HL-60 (cell line): ENCODE results near the gene CLN6.

Source experiments
- DNase-seq, 2 experiments: peaks; one replicate each; pipeline ENCODE4 v3.0.0-alpha.2; 2010 to 2020; ENCODE audit warnings: low read depth in 1 of 2, low spot score in 1 of 2
- H3K27ac ChIP-seq: fragments of 250-450 bp; sonication (Bioruptor Pico); replicated peaks from 2 replicates; pipeline ENCODE4 v1.5.1; 2020; ENCODE audit warnings: mild to moderate bottlenecking, moderate library complexity
- H3K27me3 ChIP-seq: fragments of 250-450 bp; sonication (Bioruptor Pico); 2 replicates; pipeline ENCODE4 v1.5.1; 2021; ENCODE audit warnings: mild to moderate bottlenecking, moderate library complexity; ENCODE audit not compliant: insufficient read depth, poor library complexity, severe bottlenecking
- H3K4me3 ChIP-seq: replicated peaks from 2 replicates; pipeline ENCODE4 v1.5.1; 2011; ENCODE audit warnings: mild to moderate bottlenecking, control low read depth, low read length; ENCODE audit not compliant: insufficient read depth
- CTCF ChIP-seq: IDR thresholded peaks from one replicate; pipeline ENCODE4 v1.5.1; 2011; ENCODE audit warnings: low read length, control low read depth, inconsistent platforms; ENCODE audit not compliant: insufficient read depth
- GABPA ChIP-seq: IDR thresholded peaks from 2 replicates; pipeline ENCODE4 v1.6.1; 2012; ENCODE audit warnings: low read depth
- POLR2AphosphoS5 ChIP-seq: IDR thresholded peaks from 2 replicates; pipeline ENCODE4 v1.6.1; 2012; ENCODE audit warnings: low read depth
- REST ChIP-seq: IDR thresholded peaks from 2 replicates; pipeline ENCODE4 v1.6.1; 2012; ENCODE audit warnings: low read depth; ENCODE audit not compliant: insufficient replicate concordance
- SPI1 ChIP-seq: IDR thresholded peaks from 2 replicates; pipeline ENCODE4 v1.6.1; 2012; ENCODE audit warnings: low read depth, mild to moderate bottlenecking, borderline replicate concordance
- long read RNA-seq: library from polyadenylated mRNA; unstranded; transcript quantifications from one replicate; pipeline ENCODE4 v2.0.0, GENCODE V29; 2020

CLN6 gene
- long read RNA-seq, transcript CLN6-224 (7 exons, 2,323 nt), result minor isoform, 21 of 155 reads
- long read RNA-seq, transcript CLN6-201 (7 exons, 2,243 nt), result major isoform, 98 of 155 reads
- long read RNA-seq, partial matches to known transcripts, result 9 of 155 reads
- long read RNA-seq, other reads (novel, unspliced or antisense), result 11 of 155 reads

- peak; percentile 74 to 80 for DNase-seq
- H3K27me3 ChIP-seq, result no peaks in the 10 kb centered on the region
- H3K27ac ChIP-seq, result peak within 1 kb of the TSS; percentile 91
- peak within 1 kb of the TSS; percentile 63 for H3K4me3 ChIP-seq
- TF ChIP-seq POLR2AphosphoS5, result peak; percentile 66
- TF ChIP-seq GABPA, result no peak
These were observed at the start of gene CLN6 for GRCh38 chr15:68229386-68230156. CLN6 (minus strand) TSS chr15:68229728; CDS start chr15:68229584, 144 bp downstream.

DNA sequence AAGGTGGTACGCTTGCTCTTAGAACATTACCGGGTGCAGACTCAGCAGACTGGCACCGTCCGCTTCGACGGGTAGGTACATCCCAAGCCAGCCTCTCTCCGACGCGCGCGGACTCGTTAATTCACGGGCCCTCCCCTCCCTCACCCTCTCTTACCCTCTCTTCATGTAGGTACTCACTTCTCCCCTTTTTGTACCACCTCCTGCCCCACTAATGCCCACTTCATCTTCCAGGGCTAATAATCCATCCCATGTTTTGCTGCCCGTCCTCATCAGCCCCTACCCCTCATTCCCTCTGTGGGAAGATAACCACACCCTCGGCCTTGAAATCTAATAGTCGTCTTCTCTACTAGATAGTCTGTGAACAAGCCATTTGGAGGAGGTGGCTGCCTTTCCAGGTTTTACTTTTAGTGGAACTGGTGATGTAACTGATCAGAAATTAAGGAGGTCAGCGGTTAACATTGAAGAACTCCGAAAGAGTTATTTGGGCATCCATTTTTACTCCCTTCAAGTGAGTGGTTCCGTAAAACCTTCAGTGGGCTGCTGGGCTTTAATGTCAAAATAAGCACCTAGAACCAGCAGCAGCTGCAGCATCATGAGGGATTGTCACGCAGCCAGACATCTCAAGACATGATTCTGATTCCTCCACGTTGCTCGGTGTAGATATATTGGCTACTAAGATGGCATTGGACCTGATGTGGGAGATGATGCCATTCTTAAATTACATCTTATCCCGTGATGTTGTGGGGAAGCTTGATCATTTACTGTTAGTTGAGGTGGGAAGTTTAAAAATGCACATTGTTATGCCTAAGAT is 49.3 kb upstream of the CLN6 start:
- Histone ChIP-seq H3K4me3 (peak overlapping the region; percentile 97), H3K27ac (peak overlapping the region; percentile 97), H3K27me3 (no peaks in the 10 kb centered on the region)
- no peak for DNase-seq
- no peak for TF ChIP-seq CTCF
- TF ChIP-seq SPI1, result no peak
- TF ChIP-seq POLR2AphosphoS5, result no peak
- TF ChIP-seq GABPA, result no peak
- no peak for TF ChIP-seq REST

- H3K27ac ChIP-seq, result peak overlapping the region; percentile 97
- no peaks in the 10 kb centered on the region for H3K27me3 ChIP-seq
- no peak for DNase-seq
- peak overlapping the region; percentile 97 for H3K4me3 ChIP-seq
- no peak for TF ChIP-seq SPI1
- no peak for TF ChIP-seq POLR2AphosphoS5
- TF ChIP-seq CTCF, result no peak
- TF ChIP-seq GABPA, result no peak
These were observed 48.7 kb upstream of the CLN6 start for GRCh38 chr15:68278345-68278594.

- peak; percentile 90 for DNase-seq
- Histone ChIP-seq H3K4me3 (peak within 1 kb of the TSS; percentile 97), H3K27me3 (no peaks in the 10 kb centered on the region), H3K27ac (peak within 1 kb of the TSS; percentile 97)
- TF ChIP-seq GABPA (peak; percentile 92), CTCF (no peak), POLR2AphosphoS5 (peak; percentile 89), SPI1 (peak; percentile 9; the same call in 1 of the 2 replicates), REST (no peak)
These were observed 48.2 kb upstream of the CLN6 start, which contains the start of gene FEM1B for GRCh38 chr15:68277603-68278344. FEM1B (plus strand) TSS chr15:68277745; CDS start chr15:68278418, 673 bp downstream.
